HepG2 (cell line): Measurements from ENCODE around the gene VEGFC. TPM values are rescaled to one million over a fixed set of nuclear protein-coding genes. Genes with fewer than 3 reads are reported as not detected.

ENCODE experiments used
- ATAC-seq: fragments of 200-7000 bp; cut with Tn5 transposase; 3 replicates; pipeline ENCODE4 v1.9.1; 2020; ENCODE audit warnings: mild to moderate bottlenecking, moderate library complexity
- BruUV-seq: library from RNA; stranded (reverse); fragments of 400-500 nt; replicated peaks from 2 replicates; lab custom pipeline; 2021; lab: Mats Ljungman, UMichigan
- CTCF ChIA-PET: fragments of 300-600 bp; formaldehyde crosslinking; extraction: SDS; loops from one replicate; lab custom pipeline; 2021; ENCODE audit warnings: low total read pairs, inconsistent platforms, low intra/inter-chr PET ratio; lab: Yijun Ruan, JAX
- POLR2A ChIA-PET: fragments of 350-600 bp; sonication (Branson Sonifier 250); formaldehyde crosslinking; loops from one replicate; lab custom pipeline; 2020; ENCODE audit warnings: antibody characterized with exemption, inconsistent platforms; lab: Yijun Ruan, JAX
- DNase-seq: peaks from one replicate; pipeline ENCODE4 v3.0.0-alpha.2; 2015; ENCODE audit warnings: low spot score
- FAIRE-seq: peaks from 3 replicates; lab custom pipeline; 2011; peaks lifted over from hg19 to GRCh38; lab: Jason Lieb, UNC
- H2AFZ ChIP-seq: one replicate; pipeline ENCODE4 v1.6.1; 2011; ENCODE audit warnings: low read length, inconsistent platforms
- H3K27ac ChIP-seq: fragments of 300-600 bp; 3 replicates; pipeline ENCODE4 v1.8.0; 2011; ENCODE audit warnings: mixed run types, mild to moderate bottlenecking, mixed read lengths, low read length, inconsistent platforms; ENCODE audit not compliant: insufficient read depth; ENCODE audit errors: extremely low read length
- H3K27me3 ChIP-seq, 2 experiments: fragments of 200-600 bp in 1 of 2; 2 replicates in 1 of 2; 3 replicates in 1 of 2; pipeline versions ENCODE4 v1.6.0 to v1.8.0; 2011; ENCODE audit warnings: low read length in 2 of 2, mild to moderate bottlenecking in 2 of 2, moderate library complexity in 2 of 2, inconsistent platforms in 1 of 2; ENCODE audit not compliant: insufficient read depth in 2 of 2, control insufficient read depth in 1 of 2
- H3K36me3 ChIP-seq, 2 experiments: fragments of 200-600 bp in 1 of 2; replicated peaks in 1 of 2; 2 replicates in 1 of 2; 3 replicates in 1 of 2; pipeline versions ENCODE4 v1.5.1 to v1.8.0; 2011; ENCODE audit warnings: low read length in 2 of 2, inconsistent platforms in 1 of 2; ENCODE audit not compliant: insufficient read depth in 2 of 2, control insufficient read depth in 1 of 2
- H3K4me1 ChIP-seq: 2 replicates; pipeline ENCODE4 v1.5.1; 2012; ENCODE audit warnings: low read length, inconsistent platforms; ENCODE audit not compliant: insufficient read depth
- H3K4me2 ChIP-seq: 2 replicates; pipeline ENCODE4 v1.6.0; 2011; ENCODE audit warnings: low read depth, low read length, inconsistent platforms
- H3K4me3 ChIP-seq, 3 experiments: fragments of 200-600 bp in 1 of 3; sonication (generic), shearing (Covaris generic) in 1 of 3; replicated peaks in 1 of 3; 2 replicates each; pipeline ENCODE4 v1.5.1; 2011 to 2016; ENCODE audit warnings: low read length in 3 of 3, inconsistent platforms in 2 of 3, low read depth in 2 of 3, mild to moderate bottlenecking in 2 of 3, control low read depth in 1 of 3, mixed read lengths in 1 of 3; ENCODE audit not compliant: insufficient read depth in 1 of 3
- H3K79me2 ChIP-seq: one replicate; pipeline ENCODE4 v1.6.1; 2011; ENCODE audit warnings: low read length, inconsistent platforms; ENCODE audit not compliant: insufficient read depth
- H3K9ac ChIP-seq: 2 replicates; pipeline ENCODE4 v1.6.0; 2011; ENCODE audit warnings: mild to moderate bottlenecking, low read depth, low read length, inconsistent platforms; ENCODE audit not compliant: insufficient read depth
- H3K9me3 ChIP-seq: 2 replicates; pipeline ENCODE4 v1.5.1; 2012; ENCODE audit warnings: mild to moderate bottlenecking, low read length
- H4K20me1 ChIP-seq: 2 replicates; pipeline ENCODE4 v1.6.0; 2011; ENCODE audit warnings: inconsistent platforms, mild to moderate bottlenecking, low read length, moderate library complexity; ENCODE audit not compliant: insufficient read depth
- ATRX ChIP-seq: sonication (generic); formaldehyde crosslinking; IDR thresholded peaks from 2 replicates; pipeline ENCODE4 v1.4.0; 2020; ENCODE audit warnings: missing genetic modification reagents, borderline replicate concordance
- HES4 ChIP-seq: sonication (generic); formaldehyde crosslinking; IDR thresholded peaks from 2 replicates; pipeline ENCODE4 v1.9.0; 2021; ENCODE audit warnings: mild to moderate bottlenecking, missing genetic modification reagents, borderline replicate concordance
- MED8 ChIP-seq: sonication (generic); formaldehyde crosslinking; IDR thresholded peaks from 2 replicates; pipeline ENCODE4 v1.8.1; 2023; ENCODE audit warnings: mild to moderate bottlenecking, missing genetic modification reagents; ENCODE audit not compliant: insufficient replicate concordance
- ZNF274 ChIP-seq: sonication (generic); formaldehyde crosslinking; IDR thresholded peaks from 2 replicates; pipeline ENCODE4 v1.5.1; 2020; ENCODE audit warnings: mild to moderate bottlenecking, missing genetic modification reagents
- ZNF3 ChIP-seq: IDR thresholded peaks from 2 replicates; pipeline ENCODE4 v1.7.0; 2017; ENCODE audit warnings: inconsistent platforms
- ZNF781 ChIP-seq: sonication (generic); formaldehyde crosslinking; IDR thresholded peaks from 2 replicates; pipeline ENCODE4 v1.5.1; 2020; ENCODE audit warnings: borderline replicate concordance, mild to moderate bottlenecking, missing genetic modification reagents; ENCODE audit errors: not compliant biosample characterization
- ZNF784 ChIP-seq: sonication (generic); formaldehyde crosslinking; IDR thresholded peaks from 2 replicates; pipeline ENCODE4 v1.5.1; 2020; ENCODE audit warnings: missing genetic modification reagents, mild to moderate bottlenecking, borderline replicate concordance
- WGBS: methylation state at CpG from one replicate; pipeline ENCODE4 v1.1.6; 2017; ENCODE audit warnings: low lambda C conversion rate; 5-methylcytosine and 5-hydroxymethylcytosine counted together
- in situ Hi-C: cut with HindIII; loops from 2 replicates; pipeline ENCODE4 v1.10.0; 2017; ENCODE audit warnings: low pct_unique_long_range_greater_than_20kb; ENCODE audit not compliant: extremely low pct_ligation_motif_present
- intact Hi-C: fragments of 100-400 bp; cut with micrococcal nuclease; formaldehyde crosslinking; loops from one replicate; pipeline ENCODE4 v1.10.0; 2022; ENCODE audit not compliant: unreplicated experiment
- polyA plus RNA-seq, 8 experiments: library from polyadenylated mRNA; depleted of rRNA in 3 of 8; stranded (reverse) in 7 of 8; unstranded in 1 of 8; fragments of >200 nt; fragmentation: Illumina TruSeq in 4 of 8; extraction: Trizol in 4 of 8; gene quantifications; 2 replicates each; pipeline versions ENCODE4 v1.2.1 to v1.2.3, GENCODE V29; 2011 to 2016; ENCODE audit warnings: low read depth in 4 of 8, missing spikeins in 1 of 8, mixed read lengths in 1 of 8; ENCODE audit not compliant: insufficient read depth in 1 of 8
- total RNA-seq, 5 experiments: library from RNA; depleted of rRNA; stranded (reverse); fragments of >200 nt; fragmentation: Illumina TruSeq; extraction: Trizol; gene quantifications; 2 replicates each; pipeline ENCODE4 v1.2.3, GENCODE V29; 2016; ENCODE audit warnings: low read depth in 1 of 5
- TF ChIP-seq, protein P1 (sequence below): sonication (generic); formaldehyde crosslinking; IDR thresholded peaks from 2 replicates; pipeline ENCODE4 v1.5.0; 2020; ENCODE audit warnings: missing genetic modification reagents

VEGFC gene
- total and polyA plus RNA-seq, 2 of the 13 experiments (the other 11 are each of a cell fraction or from before 2014, with no cell fraction given): not detected

DNA sequence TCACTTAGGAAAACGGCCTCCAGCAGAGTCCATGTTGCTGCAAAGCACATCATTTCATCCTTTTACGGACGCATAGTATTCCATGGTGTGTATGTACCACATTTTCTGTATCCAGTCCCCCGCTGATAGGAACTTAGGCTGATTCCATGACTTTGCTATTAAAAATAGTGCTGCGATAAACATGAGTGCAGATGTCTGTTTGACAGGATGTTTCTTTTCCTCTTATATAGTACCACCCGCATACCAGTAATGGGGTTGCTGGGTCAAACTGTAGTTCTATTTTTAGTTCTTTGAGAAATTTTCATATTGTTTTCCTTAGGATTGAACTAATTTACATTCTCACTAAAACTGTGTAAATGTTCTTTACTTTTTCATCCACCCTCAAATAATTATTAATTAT, 50.5 kb downstream of the VEGFC start:
- DNase-seq: no peak
- no TSS peak for BruUV-seq
- no peaks in the 10 kb centered on the region for H3K9me3 ChIP-seq
- H3K27me3 ChIP-seq: no peaks in the 10 kb centered on the region
- intact Hi-C loops: no loop called here
- no peaks in the 10 kb centered on the region for H4K20me1 ChIP-seq
- no peaks in the 10 kb centered on the region for H3K79me2 ChIP-seq
- H3K4me3 ChIP-seq: no peak overlapping the region
- POLR2A ChIA-PET: no interaction called here
- in situ Hi-C loops: no loop called here
- no peak overlapping the region for H3K27ac ChIP-seq
- no peak overlapping the region for H2AFZ ChIP-seq
- H3K9ac ChIP-seq: no peak overlapping the region
- H3K4me2 ChIP-seq: no peak overlapping the region
- 15% methylated on average over 6 of the region's 6 CpGs for WGBS
- no peak for FAIRE-seq
- H3K36me3 ChIP-seq: no peaks in the 10 kb centered on the region
- CTCF ChIA-PET: no interaction called here
- ATAC-seq: no peak
- TF ChIP-seq MED8 (CRISPR knock-in tag) (no peak), ZNF274 (no peak), ZNF3 (CRISPR knock-in tag) (no peak), ZNF784 (CRISPR knock-in tag) (no peak), ATRX (CRISPR knock-in tag) (no peak), HES4 (no peak), ZNF781 (no peak)
- TF ChIP-seq, protein P1, sequence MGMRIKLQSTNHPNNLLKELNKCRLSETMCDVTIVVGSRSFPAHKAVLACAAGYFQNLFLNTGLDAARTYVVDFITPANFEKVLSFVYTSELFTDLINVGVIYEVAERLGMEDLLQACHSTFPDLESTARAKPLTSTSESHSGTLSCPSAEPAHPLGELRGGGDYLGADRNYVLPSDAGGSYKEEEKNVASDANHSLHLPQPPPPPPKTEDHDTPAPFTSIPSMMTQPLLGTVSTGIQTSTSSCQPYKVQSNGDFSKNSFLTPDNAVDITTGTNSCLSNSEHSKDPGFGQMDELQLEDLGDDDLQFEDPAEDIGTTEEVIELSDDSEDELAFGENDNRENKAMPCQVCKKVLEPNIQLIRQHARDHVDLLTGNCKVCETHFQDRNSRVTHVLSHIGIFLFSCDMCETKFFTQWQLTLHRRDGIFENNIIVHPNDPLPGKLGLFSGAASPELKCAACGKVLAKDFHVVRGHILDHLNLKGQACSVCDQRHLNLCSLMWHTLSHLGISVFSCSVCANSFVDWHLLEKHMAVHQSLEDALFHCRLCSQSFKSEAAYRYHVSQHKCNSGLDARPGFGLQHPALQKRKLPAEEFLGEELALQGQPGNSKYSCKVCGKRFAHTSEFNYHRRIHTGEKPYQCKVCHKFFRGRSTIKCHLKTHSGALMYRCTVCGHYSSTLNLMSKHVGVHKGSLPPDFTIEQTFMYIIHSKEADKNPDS: no peak
- H3K4me1 ChIP-seq: no peaks in the 10 kb centered on the region
